Chondrocyte (in vitro differentiated cells): ENCODE measurements around the gene CYSLTR1. TPM values are rescaled to one million over a fixed set of nuclear protein-coding genes. Genes with fewer than 3 reads are reported as not detected.

Source experiments
- DNase-seq: peaks from one replicate; pipeline ENCODE4 v3.0.0; 2021; ENCODE audit warnings: mixed read lengths, low spot score
- H3K27ac Mint-ChIP-seq: one replicate; pipeline ENCODE4 v1.8.0; 2021; ENCODE audit warnings: mild to moderate bottlenecking, moderate library complexity, mixed read lengths; ENCODE audit not compliant: unreplicated experiment
- H3K27me3 Mint-ChIP-seq: 2 replicates; pipeline ENCODE4 v1.8.0; 2021; ENCODE audit warnings: low read depth, mixed read lengths
- H3K36me3 Mint-ChIP-seq: 2 replicates; pipeline ENCODE4 v1.8.0; 2021; ENCODE audit warnings: low read depth, mixed read lengths
- H3K4me1 Mint-ChIP-seq: 2 replicates; pipeline ENCODE4 v1.8.0; 2021; ENCODE audit warnings: low read depth, mild to moderate bottlenecking, mixed read lengths
- H3K4me3 Mint-ChIP-seq: one replicate; pipeline ENCODE4 v1.8.0; 2021; ENCODE audit warnings: mild to moderate bottlenecking, moderate library complexity, mixed read lengths; ENCODE audit not compliant: unreplicated experiment
- H3K9me3 Mint-ChIP-seq: 2 replicates; pipeline ENCODE4 v1.8.0; 2021; ENCODE audit warnings: low read depth, mixed read lengths
- total RNA-seq: library from RNA; stranded (reverse); gene quantifications from 3 replicates; pipeline ENCODE4 v1.2.1, GENCODE V29; 2021
- TF ChIP-seq, protein P1 (sequence below): fragments of 200-600 bp; sonication (generic); IDR thresholded peaks from 2 replicates; pipeline ENCODE4 v1.5.0; 2021; ENCODE audit warnings: antibody characterized with exemption, mild to moderate bottlenecking, moderate library complexity

Gene CYSLTR1
- total RNA-seq, 1 donor from 2014 or later: not detected

DNA sequence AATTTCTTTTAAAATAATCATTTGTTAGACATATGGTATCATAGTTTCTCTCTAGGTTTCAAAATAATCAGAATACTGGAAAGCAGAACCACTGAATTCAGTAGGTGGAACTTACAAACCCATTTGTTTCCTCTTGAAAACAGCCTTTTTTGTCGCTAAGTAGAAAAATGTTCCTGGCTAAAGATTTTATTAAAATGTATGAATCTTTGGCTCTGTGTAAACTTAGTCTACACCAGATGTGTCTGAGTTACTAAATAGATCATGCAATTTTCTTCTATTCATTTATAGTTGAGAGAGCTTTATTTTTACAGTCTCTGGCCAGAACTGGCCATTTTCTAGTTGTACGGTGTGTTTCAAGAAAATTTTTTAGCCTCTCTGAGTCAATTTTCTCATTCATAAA, 1.0 kb downstream of the CYSLTR1 start:
- DNase-seq: no peak
- TF ChIP-seq, protein P1, sequence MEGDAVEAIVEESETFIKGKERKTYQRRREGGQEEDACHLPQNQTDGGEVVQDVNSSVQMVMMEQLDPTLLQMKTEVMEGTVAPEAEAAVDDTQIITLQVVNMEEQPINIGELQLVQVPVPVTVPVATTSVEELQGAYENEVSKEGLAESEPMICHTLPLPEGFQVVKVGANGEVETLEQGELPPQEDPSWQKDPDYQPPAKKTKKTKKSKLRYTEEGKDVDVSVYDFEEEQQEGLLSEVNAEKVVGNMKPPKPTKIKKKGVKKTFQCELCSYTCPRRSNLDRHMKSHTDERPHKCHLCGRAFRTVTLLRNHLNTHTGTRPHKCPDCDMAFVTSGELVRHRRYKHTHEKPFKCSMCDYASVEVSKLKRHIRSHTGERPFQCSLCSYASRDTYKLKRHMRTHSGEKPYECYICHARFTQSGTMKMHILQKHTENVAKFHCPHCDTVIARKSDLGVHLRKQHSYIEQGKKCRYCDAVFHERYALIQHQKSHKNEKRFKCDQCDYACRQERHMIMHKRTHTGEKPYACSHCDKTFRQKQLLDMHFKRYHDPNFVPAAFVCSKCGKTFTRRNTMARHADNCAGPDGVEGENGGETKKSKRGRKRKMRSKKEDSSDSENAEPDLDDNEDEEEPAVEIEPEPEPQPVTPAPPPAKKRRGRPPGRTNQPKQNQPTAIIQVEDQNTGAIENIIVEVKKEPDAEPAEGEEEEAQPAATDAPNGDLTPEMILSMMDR: no peak
- no peak overlapping the region for H3K27ac Mint-ChIP-seq
- no peak overlapping the region for H3K4me3 Mint-ChIP-seq
- H3K4me1 Mint-ChIP-seq: no peaks in the 10 kb centered on the region
- peaks cover 2% of the 10 kb centered on the region for H3K27me3 Mint-ChIP-seq
- H3K36me3 Mint-ChIP-seq: no peaks in the 10 kb centered on the region
- H3K9me3 Mint-ChIP-seq: peaks cover 2% of the 10 kb centered on the region

DNA sequence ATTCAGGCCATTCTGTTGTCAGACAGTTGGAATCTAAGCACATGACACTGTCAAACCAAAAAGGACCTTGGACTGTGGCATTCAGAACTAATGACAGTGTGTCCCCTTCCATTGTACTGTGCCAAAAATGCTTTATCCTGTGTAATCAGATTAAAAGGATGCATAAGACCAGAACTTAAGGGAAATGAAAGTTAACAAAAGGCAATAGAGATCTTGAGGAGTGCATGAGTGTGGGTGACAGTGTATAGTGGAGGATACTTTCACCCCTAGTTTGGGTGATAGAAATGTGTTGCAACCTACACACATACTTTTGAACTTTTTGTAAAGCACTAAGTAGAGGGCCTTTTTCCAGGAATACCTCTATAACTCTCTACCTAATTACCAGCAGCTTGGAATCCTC, 4.5 kb downstream of the CYSLTR1 start:
- Mint-ChIP-seq H3K4me3 (no peak overlapping the region), H3K9me3 (peaks cover 6% of the 10 kb centered on the region), H3K27ac (no peak overlapping the region), H3K4me1 (no peaks in the 10 kb centered on the region), H3K27me3 (no peaks in the 10 kb centered on the region), H3K36me3 (no peaks in the 10 kb centered on the region)
- TF ChIP-seq, protein P1: no peak
- no peak for DNase-seq

DNA sequence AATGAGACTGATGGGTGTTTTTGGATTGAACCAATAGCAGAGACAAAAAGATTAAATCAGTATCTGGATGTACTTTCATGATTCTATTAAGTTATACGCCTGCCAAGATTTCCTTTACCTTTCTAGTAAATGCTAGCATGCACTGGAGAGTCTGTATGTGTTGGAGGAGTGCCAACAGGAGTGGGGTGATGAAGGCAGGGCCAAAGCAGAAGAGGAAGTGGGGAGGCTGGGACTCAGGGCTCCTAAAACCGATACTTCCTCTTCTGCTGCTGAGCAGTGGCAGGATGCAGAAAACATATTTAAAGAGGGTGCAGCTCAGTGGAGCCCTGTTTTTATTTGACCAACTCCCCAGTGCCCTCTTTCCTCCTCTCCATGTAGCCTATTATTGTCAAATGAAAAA, 5.6 kb downstream of the CYSLTR1 start:
- Mint-ChIP-seq H3K4me1 (no peaks in the 10 kb centered on the region), H3K27me3 (no peaks in the 10 kb centered on the region), H3K4me3 (no peak overlapping the region), H3K27ac (no peak overlapping the region), H3K36me3 (no peaks in the 10 kb centered on the region), H3K9me3 (peaks cover 10% of the 10 kb centered on the region)
- TF ChIP-seq, protein P1: no peak
- DNase-seq: no peak

DNA sequence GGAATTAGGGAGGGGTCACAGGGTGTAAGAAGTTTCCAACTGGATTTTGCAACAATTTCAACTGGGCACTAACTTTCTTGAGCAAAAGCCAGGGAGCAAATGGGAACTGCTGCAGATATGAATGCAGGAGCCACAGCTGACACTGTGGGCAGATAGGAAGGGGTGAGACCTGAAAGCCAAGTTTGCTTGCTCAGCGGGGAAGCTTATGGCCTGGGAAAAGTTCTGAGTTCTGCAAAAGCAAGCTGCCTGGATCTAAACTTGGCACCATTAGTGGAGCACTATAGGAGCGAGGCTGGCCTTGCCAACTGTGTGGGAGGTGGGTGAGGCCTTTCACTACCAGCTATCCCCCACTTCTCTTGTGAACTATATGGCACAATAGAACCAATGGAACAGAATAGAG, 11.1 kb downstream of the CYSLTR1 start:
- Mint-ChIP-seq H3K9me3 (peaks cover 16% of the 10 kb centered on the region), H3K27ac (no peak overlapping the region), H3K36me3 (no peaks in the 10 kb centered on the region), H3K4me1 (no peaks in the 10 kb centered on the region), H3K4me3 (no peak overlapping the region), H3K27me3 (no peaks in the 10 kb centered on the region)
- TF ChIP-seq, protein P1: no peak
- DNase-seq: no peak

DNA sequence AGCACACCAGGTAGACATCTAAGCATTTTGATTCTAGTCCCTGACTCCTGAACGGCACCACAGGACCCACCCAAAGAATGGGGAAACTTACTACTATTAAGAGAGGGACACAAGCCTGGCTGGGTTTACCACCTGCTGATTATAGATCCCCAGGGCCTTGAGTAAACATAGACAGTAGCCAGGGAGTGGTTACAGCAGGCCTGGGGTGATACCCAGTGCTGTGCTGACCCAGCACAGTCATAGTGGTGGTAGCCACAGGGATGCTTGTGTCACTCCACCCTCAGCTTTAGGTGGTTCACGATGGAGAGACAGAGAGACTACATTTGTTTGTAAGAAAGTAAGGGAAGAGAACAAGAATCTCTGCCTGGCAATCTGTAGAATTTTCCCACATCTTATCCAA, 11.7 kb downstream of the CYSLTR1 start:
- H3K36me3 Mint-ChIP-seq: no peaks in the 10 kb centered on the region
- DNase-seq: no peak
- no peak overlapping the region for H3K4me3 Mint-ChIP-seq
- no peaks in the 10 kb centered on the region for H3K4me1 Mint-ChIP-seq
- H3K9me3 Mint-ChIP-seq: peaks cover 18% of the 10 kb centered on the region
- no peak overlapping the region for H3K27ac Mint-ChIP-seq
- H3K27me3 Mint-ChIP-seq: no peaks in the 10 kb centered on the region
- TF ChIP-seq, protein P1: no peak
